ENCODE data around the gene TSR1.

GRCh38 chr17:2279707-2280106, 56.5 kb downstream of the TSR1 start:
- TF ChIP-seq PKNOX1 (IDR thresholded peaks at IDR 0.05) = no peak
- TF ChIP-seq CTBP1 (IDR thresholded peaks at IDR 0.05; ENCODE audit: borderline replicate concordance) = no peak
- no peak for TF ChIP-seq LEF1 (IDR thresholded peaks at IDR 0.05; ENCODE audit: borderline replicate concordance)
- TF ChIP-seq FOXM1 (IDR thresholded peaks at IDR 0.05; ENCODE audit: borderline replicate concordance) = no peak
- TF ChIP-seq BHLHE40 (IDR thresholded peaks at IDR 0.05; ENCODE audit: borderline replicate concordance) = no peak
- no peak for TF ChIP-seq SP1 (IDR thresholded peaks at IDR 0.05)
- no peak for TF ChIP-seq HDGF (IDR thresholded peaks at IDR 0.05; ENCODE audit: borderline replicate concordance)
- TF ChIP-seq FOXK2 (IDR thresholded peaks at IDR 0.05) = no peak
- no peak for TF ChIP-seq NFRKB (IDR thresholded peaks at IDR 0.05)
- TF ChIP-seq SUZ12 (IDR thresholded peaks at IDR 0.05) = no peak
- TF ChIP-seq FOXA1 (IDR thresholded peaks at IDR 0.05) = no peak
- TF ChIP-seq ZNF384 (IDR thresholded peaks at IDR 0.05) = no peak
- TF ChIP-seq ARNT (IDR thresholded peaks at IDR 0.05) = no peak

Measured in HEK293T (cell line).